Activated gamma-delta T cell treated with anti-CD3 and anti-CD28 coated beads, Interleukin-2, amount 50 U/mL, for 16 hours (primary cell): Measurements from ENCODE around the gene RTL1.

Experiments used
- DNase-seq: peaks from one replicate; pipeline ENCODE4 v3.0.0-alpha.2; 2020; ENCODE audit warnings: low read depth

Gene RTL1

GRCh38 chr14:100866666-100867630 is 36.6 kb downstream of the RTL1 start:
- no peak for DNase-seq

GRCh38 chr14:100865682-100866591 is 37.6 kb downstream of the RTL1 start:
- no peak for DNase-seq

- DNase-seq: no peak
Observed at GRCh38 chr14:100864960-100865681, 38.4 kb downstream of the RTL1 start.

- no peak for DNase-seq
Observed at GRCh38 chr14:100864206-100864605, 39.3 kb downstream of the RTL1 start.

GRCh38 chr14:100862793-100863192 is 40.7 kb downstream of the RTL1 start:
- no peak for DNase-seq

GRCh38 chr14:100862277-100862676 is 41.2 kb downstream of the RTL1 start:
- no peak for DNase-seq

- DNase-seq: no peak
Observed at GRCh38 chr14:100861937-100862247, 41.6 kb downstream of the RTL1 start.

GRCh38 chr14:100861188-100861936 is 42.2 kb downstream of the RTL1 start:
- no peak for DNase-seq

- DNase-seq: no peak
Observed at GRCh38 chr14:100860556-100861187, 42.9 kb downstream of the RTL1 start.

- DNase-seq: no peak
Observed at GRCh38 chr14:100859781-100860180, 43.7 kb downstream of the RTL1 start.

- DNase-seq: no peak
Observed at GRCh38 chr14:100858838-100859220, 44.7 kb downstream of the RTL1 start.

GRCh38 chr14:100857923-100858837 is 45.3 kb downstream of the RTL1 start:
- DNase-seq: no peak

GRCh38 chr14:100857233-100857922 is 46.1 kb downstream of the RTL1 start:
- DNase-seq: no peak

- DNase-seq: no peak
Observed at GRCh38 chr14:100856056-100856950, 47.2 kb downstream of the RTL1 start.

- DNase-seq: no peak
Observed at GRCh38 chr14:100855256-100855930, 48.1 kb downstream of the RTL1 start.

- no peak for DNase-seq
Observed at GRCh38 chr14:100854435-100854834, 49.1 kb downstream of the RTL1 start.

GRCh38 chr14:100851946-100852620 is 51.4 kb downstream of the RTL1 start:
- DNase-seq: no peak
